HepG2 (cell line): ENCODE results near the gene PDE4D. TPM values are rescaled to one million over a fixed set of nuclear protein-coding genes. Genes with fewer than 3 reads are reported as not detected.

ENCODE experiments used
- DNMT3B ChIP-seq: conservative IDR thresholded peaks from 2 replicates; pipeline ENCODE4 v1.6.1; 2016; ENCODE audit warnings: missing biosample characterization, control low read depth
- DPF2 ChIP-seq: sonication (generic); formaldehyde crosslinking; IDR thresholded peaks from 2 replicates; pipeline ENCODE4 v1.4.0; 2020; ENCODE audit warnings: mild to moderate bottlenecking, low read depth, missing genetic modification reagents, borderline replicate concordance
- HDAC6 ChIP-seq: fragments of 200-600 bp; sonication (generic); IDR thresholded peaks from 2 replicates; pipeline ENCODE4 v1.7.0; 2017; ENCODE audit warnings: mild to moderate bottlenecking, antibody characterized with exemption, low read length, low read depth
- HMG20A ChIP-seq: IDR thresholded peaks from 2 replicates; pipeline ENCODE4 v1.6.1; 2016; ENCODE audit warnings: borderline replicate concordance
- MIXL1 ChIP-seq: IDR thresholded peaks from 2 replicates; pipeline ENCODE4 v1.6.1; 2016
- NCOA5 ChIP-seq: sonication (generic); formaldehyde crosslinking; IDR thresholded peaks from 2 replicates; pipeline ENCODE4 v1.4.0; 2020; ENCODE audit warnings: missing genetic modification reagents
- NFIC ChIP-seq: IDR thresholded peaks from 2 replicates; pipeline ENCODE4 v1.6.1; 2012; ENCODE audit warnings: mild to moderate bottlenecking, low read length, inconsistent platforms
- NR2F2 ChIP-seq: IDR thresholded peaks from 2 replicates; pipeline ENCODE4 v1.6.1; 2012; ENCODE audit warnings: low read depth, inconsistent platforms, borderline replicate concordance
- PHF8 ChIP-seq: sonication (generic); formaldehyde crosslinking; IDR thresholded peaks from 2 replicates; pipeline ENCODE4 v1.5.0; 2020; ENCODE audit warnings: missing genetic modification reagents
- RXRB ChIP-seq: IDR thresholded peaks from 2 replicates; pipeline ENCODE4 v1.6.1; 2016; ENCODE audit warnings: borderline replicate concordance, missing genetic modification reagents, missing compliant biosample characterization
- SCMH1 ChIP-seq: sonication (generic); formaldehyde crosslinking; IDR thresholded peaks from 2 replicates; pipeline ENCODE4 v1.9.0; 2021; ENCODE audit warnings: missing genetic modification reagents, mild to moderate bottlenecking, borderline replicate concordance
- ZNF274 ChIP-seq: sonication (generic); formaldehyde crosslinking; IDR thresholded peaks from 2 replicates; pipeline ENCODE4 v1.5.1; 2020; ENCODE audit warnings: mild to moderate bottlenecking, missing genetic modification reagents
- ZNF326 ChIP-seq: sonication (generic); formaldehyde crosslinking; IDR thresholded peaks from 2 replicates; pipeline ENCODE4 v1.4.0; 2020; ENCODE audit warnings: missing genetic modification reagents, borderline replicate concordance
- ZNF382 ChIP-seq: sonication (generic); formaldehyde crosslinking; IDR thresholded peaks from 2 replicates; pipeline ENCODE4 v1.5.0; 2020; ENCODE audit warnings: missing genetic modification reagents, mild to moderate bottlenecking, borderline replicate concordance
- ZNF510 ChIP-seq: sonication (generic); formaldehyde crosslinking; IDR thresholded peaks from 2 replicates; pipeline ENCODE4 v1.4.0; 2020; ENCODE audit warnings: low read depth, mild to moderate bottlenecking, missing genetic modification reagents
- ZNF782 ChIP-seq: sonication (generic); formaldehyde crosslinking; IDR thresholded peaks from 2 replicates; pipeline ENCODE4 v1.4.0; 2020; ENCODE audit warnings: missing genetic modification reagents, mild to moderate bottlenecking, borderline replicate concordance
- ZNF878 ChIP-seq: sonication (generic); formaldehyde crosslinking; IDR thresholded peaks from 2 replicates; pipeline ENCODE4 v1.8.1; 2023; ENCODE audit warnings: mild to moderate bottlenecking, missing genetic modification reagents, moderate library complexity
- polyA plus RNA-seq, 8 experiments: library from polyadenylated mRNA; depleted of rRNA in 3 of 8; stranded (reverse) in 7 of 8; unstranded in 1 of 8; fragments of >200 nt; fragmentation: Illumina TruSeq in 4 of 8; extraction: Trizol in 4 of 8; gene quantifications; 2 replicates each; pipeline versions ENCODE4 v1.2.1 to v1.2.3, GENCODE V29; 2011 to 2016; ENCODE audit warnings: low read depth in 4 of 8, missing spikeins in 1 of 8, mixed read lengths in 1 of 8; ENCODE audit not compliant: insufficient read depth in 1 of 8
- total RNA-seq, 5 experiments: library from RNA; depleted of rRNA; stranded (reverse); fragments of >200 nt; fragmentation: Illumina TruSeq; extraction: Trizol; gene quantifications; 2 replicates each; pipeline ENCODE4 v1.2.3, GENCODE V29; 2016; ENCODE audit warnings: low read depth in 1 of 5
- TF ChIP-seq, protein P1 (sequence below): sonication (generic); formaldehyde crosslinking; IDR thresholded peaks from 2 replicates; pipeline ENCODE4 v1.5.0; 2020; ENCODE audit warnings: missing genetic modification reagents
- TF ChIP-seq, protein P2 (sequence below): sonication (generic); formaldehyde crosslinking; IDR thresholded peaks from 2 replicates; pipeline ENCODE4 v1.5.1; 2020; ENCODE audit warnings: mild to moderate bottlenecking, missing genetic modification reagents, moderate library complexity
- TF ChIP-seq, protein P3 (sequence below): sonication (generic); formaldehyde crosslinking; conservative IDR thresholded peaks from 2 replicates; pipeline ENCODE4 v1.4.0; 2020; ENCODE audit warnings: missing genetic modification reagents
- TF ChIP-seq, protein P4 (sequence below): sonication (generic); formaldehyde crosslinking; IDR thresholded peaks from 2 replicates; pipeline ENCODE4 v1.4.0; 2020; ENCODE audit warnings: missing genetic modification reagents
- TF ChIP-seq, protein P5 (sequence below): sonication (generic); formaldehyde crosslinking; IDR thresholded peaks from 2 replicates; pipeline ENCODE4 v1.4.0; 2020; ENCODE audit warnings: missing genetic modification reagents, low read depth, mild to moderate bottlenecking, borderline replicate concordance

The PDE4D gene
- total and polyA plus RNA-seq, 2 of the 13 experiments (the other 11 are each of a cell fraction or from before 2014, with no cell fraction given), result 7.0 to 12.2 TPM

DNA sequence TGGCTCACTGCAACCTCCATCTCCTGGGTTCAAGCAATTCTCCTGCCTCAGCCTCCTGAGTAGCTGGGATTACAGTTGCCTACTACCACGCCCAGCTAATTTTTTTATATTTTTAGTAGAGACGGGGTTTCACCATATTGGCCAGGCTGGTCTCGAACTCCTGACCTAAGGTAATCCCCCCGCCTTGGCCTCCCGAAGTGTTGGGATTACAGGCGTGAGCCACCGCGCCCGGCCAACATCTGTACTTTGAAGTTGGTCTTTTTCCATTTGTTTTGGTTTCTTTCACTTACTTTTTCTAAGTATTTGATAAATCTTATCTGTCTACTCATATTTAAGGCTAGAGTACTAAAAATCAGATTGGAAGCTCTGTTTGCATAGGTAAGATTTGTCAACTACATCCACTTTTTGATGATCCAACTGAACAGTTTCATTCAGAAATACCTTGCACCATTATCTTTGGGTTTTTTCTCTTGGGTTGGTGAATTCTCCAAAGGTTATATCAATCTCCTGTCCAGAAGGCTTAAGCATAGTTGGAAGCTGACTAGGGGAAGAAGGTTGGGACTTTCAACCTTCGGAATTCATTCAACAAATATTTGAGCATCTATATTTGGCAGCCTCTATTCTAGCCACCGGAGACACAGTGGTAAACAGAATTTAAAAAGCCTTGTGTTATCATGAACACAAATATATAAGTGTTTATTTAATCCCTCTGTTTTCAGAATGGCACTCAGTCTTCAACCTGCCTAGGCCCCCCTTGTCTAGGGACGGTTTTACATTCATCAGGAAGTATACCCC, 821.6 kb downstream of the PDE4D start (continued):
- TF ChIP-seq ZNF878 (CRISPR knock-in tag) (no peak; the same call in 1 of the 2 replicates), NCOA5 (CRISPR knock-in tag) (no peak), NFIC (peak; percentile 71; the same call in 1 of the 2 replicates), SCMH1 (CRISPR knock-in tag) (no peak), NR2F2 (peak; percentile 21; the same call in 1 of the 2 replicates), HMG20A (peak; percentile 56; the same call in 1 of the 2 replicates), HDAC6 (no peak), PHF8 (no peak), ZNF782 (CRISPR knock-in tag) (no peak), ZNF326 (CRISPR knock-in tag) (no peak), RXRB (CRISPR knock-in tag) (peak; percentile 85), ZNF382 (CRISPR knock-in tag) (no peak), DPF2 (CRISPR knock-in tag) (peak; percentile 53; the same call in 1 of the 2 replicates), ZNF274 (CRISPR knock-in tag) (no peak), DNMT3B (CRISPR knock-in tag) (no peak), ZNF510 (no peak), MIXL1 (CRISPR knock-in tag) (peak; percentile 76)
- TF ChIP-seq, protein P1, sequence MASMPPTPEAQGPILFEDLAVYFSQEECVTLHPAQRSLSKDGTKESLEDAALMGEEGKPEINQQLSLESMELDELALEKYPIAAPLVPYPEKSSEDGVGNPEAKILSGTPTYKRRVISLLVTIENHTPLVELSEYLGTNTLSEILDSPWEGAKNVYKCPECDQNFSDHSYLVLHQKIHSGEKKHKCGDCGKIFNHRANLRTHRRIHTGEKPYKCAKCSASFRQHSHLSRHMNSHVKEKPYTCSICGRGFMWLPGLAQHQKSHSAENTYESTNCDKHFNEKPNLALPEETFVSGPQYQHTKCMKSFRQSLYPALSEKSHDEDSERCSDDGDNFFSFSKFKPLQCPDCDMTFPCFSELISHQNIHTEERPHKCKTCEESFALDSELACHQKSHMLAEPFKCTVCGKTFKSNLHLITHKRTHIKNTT (CRISPR knock-in tag), result no peak
- TF ChIP-seq, protein P2, sequence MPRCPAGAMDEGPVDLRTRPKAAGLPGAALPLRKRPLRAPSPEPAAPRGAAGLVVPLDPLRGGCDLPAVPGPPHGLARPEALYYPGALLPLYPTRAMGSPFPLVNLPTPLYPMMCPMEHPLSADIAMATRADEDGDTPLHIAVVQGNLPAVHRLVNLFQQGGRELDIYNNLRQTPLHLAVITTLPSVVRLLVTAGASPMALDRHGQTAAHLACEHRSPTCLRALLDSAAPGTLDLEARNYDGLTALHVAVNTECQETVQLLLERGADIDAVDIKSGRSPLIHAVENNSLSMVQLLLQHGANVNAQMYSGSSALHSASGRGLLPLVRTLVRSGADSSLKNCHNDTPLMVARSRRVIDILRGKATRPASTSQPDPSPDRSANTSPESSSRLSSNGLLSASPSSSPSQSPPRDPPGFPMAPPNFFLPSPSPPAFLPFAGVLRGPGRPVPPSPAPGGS, result no peak
- TF ChIP-seq, protein P3, sequence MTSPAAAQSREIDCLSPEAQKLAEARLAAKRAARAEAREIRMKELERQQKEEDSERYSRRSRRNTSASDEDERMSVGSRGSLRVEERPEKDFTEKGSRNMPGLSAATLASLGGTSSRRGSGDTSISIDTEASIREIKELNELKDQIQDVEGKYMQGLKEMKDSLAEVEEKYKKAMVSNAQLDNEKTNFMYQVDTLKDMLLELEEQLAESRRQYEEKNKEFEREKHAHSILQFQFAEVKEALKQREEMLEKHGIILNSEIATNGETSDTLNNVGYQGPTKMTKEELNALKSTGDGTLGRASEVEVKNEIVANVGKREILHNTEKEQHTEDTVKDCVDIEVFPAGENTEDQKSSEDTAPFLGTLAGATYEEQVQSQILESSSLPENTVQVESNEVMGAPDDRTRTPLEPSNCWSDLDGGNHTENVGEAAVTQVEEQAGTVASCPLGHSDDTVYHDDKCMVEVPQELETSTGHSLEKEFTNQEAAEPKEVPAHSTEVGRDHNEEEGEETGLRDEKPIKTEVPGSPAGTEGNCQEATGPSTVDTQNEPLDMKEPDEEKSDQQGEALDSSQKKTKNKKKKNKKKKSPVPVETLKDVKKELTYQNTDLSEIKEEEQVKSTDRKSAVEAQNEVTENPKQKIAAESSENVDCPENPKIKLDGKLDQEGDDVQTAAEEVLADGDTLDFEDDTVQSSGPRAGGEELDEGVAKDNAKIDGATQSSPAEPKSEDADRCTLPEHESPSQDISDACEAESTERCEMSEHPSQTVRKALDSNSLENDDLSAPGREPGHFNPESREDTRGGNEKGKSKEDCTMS (CRISPR knock-in tag), result no peak
- TF ChIP-seq, protein P4, sequence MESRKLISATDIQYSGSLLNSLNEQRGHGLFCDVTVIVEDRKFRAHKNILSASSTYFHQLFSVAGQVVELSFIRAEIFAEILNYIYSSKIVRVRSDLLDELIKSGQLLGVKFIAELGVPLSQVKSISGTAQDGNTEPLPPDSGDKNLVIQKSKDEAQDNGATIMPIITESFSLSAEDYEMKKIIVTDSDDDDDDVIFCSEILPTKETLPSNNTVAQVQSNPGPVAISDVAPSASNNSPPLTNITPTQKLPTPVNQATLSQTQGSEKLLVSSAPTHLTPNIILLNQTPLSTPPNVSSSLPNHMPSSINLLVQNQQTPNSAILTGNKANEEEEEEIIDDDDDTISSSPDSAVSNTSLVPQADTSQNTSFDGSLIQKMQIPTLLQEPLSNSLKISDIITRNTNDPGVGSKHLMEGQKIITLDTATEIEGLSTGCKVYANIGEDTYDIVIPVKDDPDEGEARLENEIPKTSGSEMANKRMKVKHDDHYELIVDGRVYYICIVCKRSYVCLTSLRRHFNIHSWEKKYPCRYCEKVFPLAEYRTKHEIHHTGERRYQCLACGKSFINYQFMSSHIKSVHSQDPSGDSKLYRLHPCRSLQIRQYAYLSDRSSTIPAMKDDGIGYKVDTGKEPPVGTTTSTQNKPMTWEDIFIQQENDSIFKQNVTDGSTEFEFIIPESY (CRISPR knock-in tag), result peak; percentile 58; the same call in 1 of the 2 replicates
- TF ChIP-seq, protein P5, sequence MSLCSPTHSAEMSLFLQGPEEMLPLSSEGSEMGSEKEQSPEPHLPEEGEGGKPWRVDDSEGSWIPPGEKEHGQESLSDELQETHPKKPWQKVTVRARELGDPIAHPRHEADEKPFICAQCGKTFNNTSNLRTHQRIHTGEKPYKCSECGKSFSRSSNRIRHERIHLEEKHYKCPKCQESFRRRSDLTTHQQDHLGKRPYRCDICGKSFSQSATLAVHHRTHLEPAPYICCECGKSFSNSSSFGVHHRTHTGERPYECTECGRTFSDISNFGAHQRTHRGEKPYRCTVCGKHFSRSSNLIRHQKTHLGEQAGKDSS (CRISPR knock-in tag), result no peak
